Right cardiac atrium (tissue), 5 donors: ENCODE measurements around the gene PTPRM. TPM values are rescaled to one million over a fixed set of nuclear protein-coding genes. Genes with fewer than 3 reads are reported as not detected.

ENCODE experiments used
- ATAC-seq, 2 donors: fragments of 200-7000 bp; cut with Tn5 transposase; one replicate each; pipeline versions ENCODE4 v1.8.0 to v1.9.1; 2020; ENCODE audit warnings: moderate library complexity in 2 of 2, mild to moderate bottlenecking in 1 of 2
- DNase-seq, 3 donors: peaks; one replicate each; pipeline ENCODE4 v3.0.0-alpha.2; 2020
- H3K27ac ChIP-seq: one replicate; pipeline ENCODE4 v1.5.1; 2013; ENCODE audit warnings: mild to moderate bottlenecking, low read length, control low read depth, moderate library complexity
- H3K27me3 ChIP-seq: one replicate; pipeline ENCODE4 v1.6.1; 2013; ENCODE audit not compliant: control insufficient read depth, insufficient read depth
- H3K4me1 ChIP-seq: one replicate; pipeline ENCODE4 v1.6.1; 2013; ENCODE audit warnings: low read length; ENCODE audit not compliant: control insufficient read depth, insufficient read depth
- H3K4me3 ChIP-seq: one replicate; pipeline ENCODE4 v1.5.1; 2013; ENCODE audit warnings: low read length, control low read depth
- H3K9me3 ChIP-seq: one replicate; pipeline ENCODE4 v1.6.1; 2013; ENCODE audit warnings: low read length; ENCODE audit not compliant: control insufficient read depth
- WGBS: extraction: QIAGEN DNeasy Blood & Tissue Kit; methylation state at CpG from one replicate; pipeline ENCODE4 v1.1.7; 2013; 5-methylcytosine and 5-hydroxymethylcytosine counted together
- intact Hi-C, 4 donors: fragments of 100-400 bp; cut with DNase I; formaldehyde crosslinking; loops; one replicate each; pipeline versions ENCODE4 v1.11.0 to v1.14.0; 2022 to 2023
- polyA plus RNA-seq: library from polyadenylated mRNA; stranded (reverse); fragments of 200-250 nt; gene quantifications from one replicate; pipeline ENCODE4 v1.2.3, GENCODE V29; 2013
- total RNA-seq, 4 donors: library from RNA; stranded (reverse); fragmentation: NEBNext Ultra II Directional; extraction: Animal tissue kit (Norgen Biotek cat#: 25700); gene quantifications; one replicate each; pipeline ENCODE4 v1.2.1, GENCODE V29; 2021
- donor health status: healthy with polysubstance abuse.
- donor health status: DM: no; HTN: yes; CAD: no.
- donor health status: DM: no; HTN: no; CAD: no.
- donor health status: DM: no; HTN: yes; CAD: no; lungs with severe emphysema.
- donor health status: DM: yes; HTN: yes; CAD: no.

The PTPRM gene
- total and polyA plus RNA-seq, 5 donors = 55.1 to 81.5 (median 63.4) TPM

GRCh38 chr18:7980656-7981055 is 413.5 kb downstream of the PTPRM start:
- Histone ChIP-seq H3K27ac (no peak overlapping the region), H3K27me3 (no peaks in the 10 kb centered on the region), H3K4me1 (peaks cover 2% of the 10 kb centered on the region), H3K4me3 (no peak overlapping the region), H3K9me3 (no peaks in the 10 kb centered on the region)
- intact Hi-C loops = no loop called here
- 88% methylated on average over 4 of the region's 4 CpGs for WGBS
- ATAC-seq (no peak), DNase-seq (no peak)

GRCh38 chr18:7982216-7982615 is 415.1 kb downstream of the PTPRM start:
- intact Hi-C loops = no loop called here

GRCh38 chr18:7987284-7987976 is 420.3 kb downstream of the PTPRM start:
- Histone ChIP-seq H3K4me1 (no peaks in the 10 kb centered on the region), H3K9me3 (no peaks in the 10 kb centered on the region), H3K27me3 (no peaks in the 10 kb centered on the region), H3K4me3 (no peak overlapping the region), H3K27ac (no peak overlapping the region)
- DNase-seq (no peak), ATAC-seq (peak in 1 of 2 donors; percentile 16)
- intact Hi-C loops = no loop called here
- 41% methylated on average over 3 of the region's 3 CpGs for WGBS

More at GRCh38 chr18:7982216-7982615, 415.1 kb downstream of the PTPRM start:
- Histone ChIP-seq H3K27me3 (no peaks in the 10 kb centered on the region), H3K4me3 (no peak overlapping the region), H3K4me1 (peaks cover 1% of the 10 kb centered on the region), H3K27ac (no peak overlapping the region), H3K9me3 (no peaks in the 10 kb centered on the region)
- ATAC-seq (peak in 1 of 2 donors; percentile 65), DNase-seq (no peak)

GRCh38 chr18:7990670-7991069 is 423.6 kb downstream of the PTPRM start:
- H3K4me3 ChIP-seq = no peak overlapping the region
- H3K27ac ChIP-seq = no peak overlapping the region
- ATAC-seq (no peak), DNase-seq (no peak)
- intact Hi-C loops = no loop called here
- H3K4me1 ChIP-seq = no peaks in the 10 kb centered on the region
- H3K9me3 ChIP-seq = no peaks in the 10 kb centered on the region
- no peaks in the 10 kb centered on the region for H3K27me3 ChIP-seq
- 0% methylated on average over 1 of the region's 1 CpG for WGBS

- intact Hi-C loops = no loop called here
- H3K27ac ChIP-seq = no peak overlapping the region
- 60% methylated on average over 3 of the region's 3 CpGs for WGBS
- no peaks in the 10 kb centered on the region for H3K27me3 ChIP-seq
- DNase-seq (no peak), ATAC-seq (no peak)
- no peak overlapping the region for H3K4me3 ChIP-seq
- no peaks in the 10 kb centered on the region for H3K9me3 ChIP-seq
- peaks cover 11% of the 10 kb centered on the region for H3K4me1 ChIP-seq
These were observed 434.7 kb downstream of the PTPRM start for GRCh38 chr18:8001711-8002301.

- Histone ChIP-seq H3K4me3 (no peak overlapping the region), H3K27ac (no peak overlapping the region), H3K4me1 (peaks cover 11% of the 10 kb centered on the region), H3K9me3 (no peaks in the 10 kb centered on the region), H3K27me3 (no peaks in the 10 kb centered on the region)
- WGBS = 40% methylated on average over 6 of the region's 6 CpGs
- peak; percentile 73 to 77 for ATAC-seq
- intact Hi-C loops = no loop called here
- no peak for DNase-seq
These were observed 437.0 kb downstream of the PTPRM start for GRCh38 chr18:8003878-8004675.

GRCh38 chr18:8004792-8005191 is 437.7 kb downstream of the PTPRM start:
- no peak overlapping the region for H3K27ac ChIP-seq
- DNase-seq = no peak
- peaks cover 11% of the 10 kb centered on the region for H3K4me1 ChIP-seq
- H3K27me3 ChIP-seq = no peaks in the 10 kb centered on the region
- WGBS = 73% methylated on average over 3 of the region's 3 CpGs
- ATAC-seq = no peak
- H3K9me3 ChIP-seq = no peaks in the 10 kb centered on the region
- no peak overlapping the region for H3K4me3 ChIP-seq
- intact Hi-C loops = no loop called here

GRCh38 chr18:8005870-8006569 is 438.9 kb downstream of the PTPRM start:
- DNase-seq = no peak
- intact Hi-C loops = no loop called here

GRCh38 chr18:8006979-8007378 is 439.9 kb downstream of the PTPRM start:
- Histone ChIP-seq H3K4me3 (no peak overlapping the region), H3K27me3 (no peaks in the 10 kb centered on the region), H3K9me3 (no peaks in the 10 kb centered on the region), H3K4me1 (peaks cover 9% of the 10 kb centered on the region), H3K27ac (no peak overlapping the region)
- intact Hi-C loops = no loop called here
- 96% methylated on average over 3 of the region's 3 CpGs for WGBS
- ATAC-seq (no peak), DNase-seq (no peak)

More at GRCh38 chr18:8005870-8006569, 438.9 kb downstream of the PTPRM start:
- Histone ChIP-seq H3K9me3 (no peaks in the 10 kb centered on the region), H3K4me3 (no peak overlapping the region), H3K27ac (no peak overlapping the region), H3K27me3 (no peaks in the 10 kb centered on the region), H3K4me1 (peaks cover 9% of the 10 kb centered on the region)
- 82% methylated on average over 7 of the region's 7 CpGs for WGBS
- ATAC-seq = no peak

GRCh38 chr18:8008033-8008432 is 440.9 kb downstream of the PTPRM start:
- no peaks in the 10 kb centered on the region for H3K9me3 ChIP-seq
- H3K27me3 ChIP-seq = no peaks in the 10 kb centered on the region
- intact Hi-C loops = no loop called here
- WGBS = 86% methylated on average over 4 of the region's 4 CpGs
- ATAC-seq (no peak), DNase-seq (no peak)
- H3K4me1 ChIP-seq = peaks cover 6% of the 10 kb centered on the region
- H3K4me3 ChIP-seq = no peak overlapping the region
- H3K27ac ChIP-seq = no peak overlapping the region

GRCh38 chr18:8011361-8011760 is 444.2 kb downstream of the PTPRM start:
- Histone ChIP-seq H3K4me1 (no peaks in the 10 kb centered on the region), H3K27ac (no peak overlapping the region), H3K27me3 (no peaks in the 10 kb centered on the region), H3K4me3 (no peak overlapping the region), H3K9me3 (no peaks in the 10 kb centered on the region)
- DNase-seq = no peak
- WGBS = 76% methylated on average over 1 of the region's 1 CpG
- no peak for ATAC-seq
- intact Hi-C loops = no loop called here
